IMR-90 (cell line): ENCODE measurements around the gene TSPAN32. TPM values are rescaled to one million over a fixed set of nuclear protein-coding genes. Genes with fewer than 3 reads are reported as not detected.

Experiments used
- ATAC-seq: fragments of 200-7000 bp; cut with Tn5 transposase; 2 replicates; pipeline ENCODE4 v1.9.1; 2020; ENCODE audit warnings: low read depth, mild to moderate bottlenecking, moderate library complexity
- BruUV-seq: library from RNA; stranded (reverse); fragments of 400-500 nt; replicated peaks from 2 replicates; lab custom pipeline; 2021; lab: Mats Ljungman, UMichigan
- CTCF ChIA-PET: fragments of 300-600 bp; formaldehyde crosslinking; extraction: SDS; loops from one replicate; lab custom pipeline; 2021; ENCODE audit warnings: antibody characterized with exemption; lab: Yijun Ruan, JAX
- POLR2A ChIA-PET: fragments of 300-600 bp; sonication (Branson Sonifier 250); formaldehyde crosslinking; loops from one replicate; lab custom pipeline; 2022; ENCODE audit warnings: antibody characterized with exemption; ENCODE audit not compliant: unreplicated experiment; lab: Charles Lee
- DNase-seq: peaks from one replicate; pipeline ENCODE4 v3.0.0; 2013
- H2AFZ ChIP-seq: replicated peaks from 2 replicates; pipeline ENCODE3; 2013; ENCODE audit warnings: low read length, mild to moderate bottlenecking; ENCODE audit not compliant: poor library complexity
- H2AK5ac ChIP-seq: 2 replicates; pipeline ENCODE4 v1.6.1; 2013; ENCODE audit warnings: low read depth, low read length, inconsistent platforms
- H2AK9ac ChIP-seq: replicated peaks from 2 replicates; pipeline ENCODE3; 2013; ENCODE audit warnings: mild to moderate bottlenecking, low read depth, low read length, moderate library complexity; ENCODE audit not compliant: poor library complexity
- H2BK120ac ChIP-seq: 2 replicates; pipeline ENCODE4 v1.6.1; 2013; ENCODE audit warnings: low read depth, low read length, inconsistent platforms
- H2BK15ac ChIP-seq: 3 replicates; pipeline ENCODE4 v1.6.1; 2013; ENCODE audit warnings: low read depth, low read length, inconsistent platforms
- H2BK20ac ChIP-seq: 2 replicates; pipeline ENCODE4 v1.6.1; 2013; ENCODE audit warnings: low read depth, mild to moderate bottlenecking, inconsistent platforms, low read length, moderate library complexity
- H2BK5ac ChIP-seq: 2 replicates; pipeline ENCODE4 v1.6.1; 2013; ENCODE audit warnings: mild to moderate bottlenecking, low read depth, low read length, inconsistent platforms; ENCODE audit not compliant: poor library complexity, severe bottlenecking
- H3K14ac ChIP-seq: replicated peaks from 2 replicates; pipeline ENCODE4 v1.6.1; 2013; ENCODE audit warnings: low read depth, low read length, inconsistent platforms
- H3K18ac ChIP-seq: 2 replicates; pipeline ENCODE4 v1.6.1; 2013; ENCODE audit warnings: low read depth, low read length, control low read depth
- H3K23ac ChIP-seq: 2 replicates; pipeline ENCODE4 v1.6.1; 2013; ENCODE audit warnings: low read depth, low read length, inconsistent platforms
- H3K27ac ChIP-seq: 2 replicates; pipeline ENCODE4 v1.5.1; 2013; ENCODE audit warnings: mild to moderate bottlenecking, control low read depth, low read length; ENCODE audit not compliant: insufficient read depth
- H3K27me3 ChIP-seq: 2 replicates; pipeline ENCODE4 v1.6.1; 2013; ENCODE audit warnings: low read length; ENCODE audit not compliant: control insufficient read depth, insufficient read depth
- H3K36me3 ChIP-seq: 2 replicates; pipeline ENCODE4 v1.6.1; 2013; ENCODE audit warnings: low read length, mixed read lengths; ENCODE audit not compliant: control insufficient read depth, insufficient read depth
- H3K4ac ChIP-seq: 2 replicates; pipeline ENCODE4 v1.6.1; 2013; ENCODE audit warnings: low read depth, low read length, inconsistent platforms
- H3K4me1 ChIP-seq: 2 replicates; pipeline ENCODE4 v1.6.1; 2013; ENCODE audit warnings: low read length, mixed read lengths; ENCODE audit not compliant: control insufficient read depth, insufficient read depth
- H3K4me2 ChIP-seq: 2 replicates; pipeline ENCODE4 v1.6.1; 2013; ENCODE audit warnings: low read depth, mild to moderate bottlenecking, control low read depth, low read length, moderate library complexity
- H3K4me3 ChIP-seq: 2 replicates; pipeline ENCODE4 v1.5.1; 2013; ENCODE audit warnings: low read depth, mild to moderate bottlenecking, control low read depth, low read length, moderate library complexity; ENCODE audit not compliant: insufficient read depth
- H3K56ac ChIP-seq: 2 replicates; pipeline ENCODE4 v1.6.1; 2013; ENCODE audit warnings: low read length, inconsistent platforms; ENCODE audit not compliant: insufficient read depth; ENCODE audit errors: extremely low read depth
- H3K79me1 ChIP-seq, 2 experiments: 2 replicates each; pipeline ENCODE4 v1.6.1; 2013; ENCODE audit warnings: low read length in 2 of 2, inconsistent platforms in 1 of 2, low read depth in 1 of 2
- H3K9ac ChIP-seq: 2 replicates; pipeline ENCODE4 v1.6.1; 2013; ENCODE audit warnings: low read depth, low read length, control low read depth
- H3K9me1 ChIP-seq: 2 replicates; pipeline ENCODE4 v1.6.1; 2013; ENCODE audit warnings: low read length, inconsistent platforms; ENCODE audit not compliant: insufficient read depth
- H3K9me3 ChIP-seq: 2 replicates; pipeline ENCODE4 v1.6.1; 2013; ENCODE audit warnings: low read length; ENCODE audit not compliant: control insufficient read depth, insufficient read depth
- H4K20me1 ChIP-seq: 2 replicates; pipeline ENCODE4 v1.6.1; 2013; ENCODE audit warnings: low read length, inconsistent platforms; ENCODE audit not compliant: insufficient read depth
- H4K5ac ChIP-seq: 2 replicates; pipeline ENCODE4 v1.6.1; 2013; ENCODE audit warnings: mild to moderate bottlenecking, low read depth, low read length, control low read depth
- H4K8ac ChIP-seq, 2 experiments: 2 replicates each; pipeline ENCODE4 v1.6.1; 2013; ENCODE audit warnings: low read depth in 2 of 2, low read length in 2 of 2, control low read depth in 1 of 2, inconsistent platforms in 1 of 2
- H4K91ac ChIP-seq: 2 replicates; pipeline ENCODE4 v1.6.1; 2013; ENCODE audit warnings: low read depth, low read length, inconsistent platforms; ENCODE audit not compliant: insufficient read depth
- MAFK ChIP-seq: IDR thresholded peaks from 2 replicates; pipeline ENCODE4 v1.6.1; 2012; ENCODE audit warnings: low read depth, low read length, improper control_type of control experiment
- MAZ ChIP-seq: IDR thresholded peaks from 2 replicates; pipeline ENCODE4 v1.6.1; 2012; ENCODE audit warnings: low read depth, mild to moderate bottlenecking, low read length, improper control_type of control experiment, moderate library complexity, borderline replicate concordance
- RCOR1 ChIP-seq: IDR thresholded peaks from 2 replicates; pipeline ENCODE4 v1.6.1; 2012; ENCODE audit warnings: mild to moderate bottlenecking, low read length, improper control_type of control experiment; ENCODE audit not compliant: insufficient replicate concordance
- RFX5 ChIP-seq: IDR thresholded peaks from 2 replicates; pipeline ENCODE4 v1.8.0; 2012; ENCODE audit warnings: low read depth, mild to moderate bottlenecking, low read length, moderate library complexity
- WGBS, 2 experiments: methylation state at CpG; one replicate each; pipeline versions ENCODE4 v1.1.5 to v1.1.7; 2013; ENCODE audit warnings: missing lambda C conversion rate in 2 of 2; ENCODE audit not compliant: insufficient read length in 1 of 2; ENCODE audit errors: extremely low coverage in 2 of 2; 5-methylcytosine and 5-hydroxymethylcytosine counted together
- dilution Hi-C: fragments of 300-500 bp; cut with HindIII; formaldehyde crosslinking; loops from one replicate; pipeline ENCODE4 v1.14.3; 2018; ENCODE audit warnings: low sequenced_read_pairs; ENCODE audit not compliant: unreplicated experiment
- in situ Hi-C: fragments of 300-500 bp; cut with MboI; formaldehyde crosslinking; loops from 3 replicates; pipeline ENCODE4 v1.14.3; 2019; ENCODE audit warnings: low sequenced_read_pairs, inconsistent platforms, mixed read lengths
- intact Hi-C: fragments of 100-400 bp; cut with micrococcal nuclease; formaldehyde crosslinking; loops from 2 replicates; pipeline ENCODE4 v1.10.0; 2022
- polyA plus RNA-seq, 3 experiments: library from polyadenylated mRNA; depleted of rRNA; stranded (reverse); fragments of >200 nt; gene quantifications; 2 replicates each; pipeline ENCODE4 v1.2.3, GENCODE V29; 2012; ENCODE audit warnings: low replicate concordance in 1 of 3
- total RNA-seq: library from RNA; depleted of rRNA; stranded (reverse); fragments of >200 nt; gene quantifications from 2 replicates; pipeline ENCODE4 v1.2.3, GENCODE V29; 2012
- TF ChIP-seq, protein P1 (sequence below): fragments of 150-350 bp; IDR thresholded peaks from 2 replicates; pipeline ENCODE4 v1.6.1; 2016; ENCODE audit warnings: low read depth, mild to moderate bottlenecking, low read length, moderate library complexity, borderline replicate concordance
- TF ChIP-seq, protein P2 (sequence below): fragments of 150-350 bp; IDR thresholded peaks from 2 replicates; pipeline ENCODE4 v1.6.1; 2017; ENCODE audit warnings: mild to moderate bottlenecking, antibody characterized with exemption, low read length, low read depth

Gene TSPAN32
- total and polyA plus RNA-seq, 2 of the 4 experiments (the other 2 are of a cell fraction), result 0.07 TPM; not detected in 1

DNA sequence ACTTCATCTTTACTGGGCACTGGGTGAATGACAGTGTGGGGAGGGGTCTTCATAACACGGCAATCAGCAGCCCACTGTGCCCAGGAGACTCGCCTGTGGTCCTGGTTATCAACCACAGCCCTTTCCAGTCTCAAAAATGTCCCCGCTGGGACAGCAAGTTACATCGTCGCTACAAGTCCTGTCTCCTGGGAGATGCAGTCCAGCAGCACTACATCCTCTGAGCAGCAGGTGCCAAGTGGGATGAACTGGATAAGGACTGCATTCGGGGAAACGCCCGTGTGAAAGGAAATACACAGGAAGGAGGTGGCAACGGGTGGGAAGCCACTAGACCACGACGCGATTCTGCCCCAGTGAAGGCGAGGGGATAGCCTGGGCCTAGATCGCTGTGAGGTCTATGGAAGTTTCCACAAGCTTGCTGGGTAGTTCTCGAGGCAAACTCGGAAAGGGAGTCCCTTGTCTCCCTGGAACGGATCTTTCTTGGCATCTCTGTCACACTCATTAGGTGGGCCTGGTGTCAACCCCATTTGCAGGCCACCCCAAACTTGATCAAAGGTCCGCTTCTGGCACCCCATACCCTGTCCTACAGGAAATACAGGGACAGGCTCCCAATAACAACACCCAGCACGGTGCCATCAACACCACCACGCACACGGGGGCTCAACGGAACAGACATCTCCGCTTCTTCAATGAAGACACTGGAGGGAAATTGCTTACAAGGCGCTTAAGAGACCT, 35.8 kb upstream of the TSPAN32 start:
- no peaks in the 10 kb centered on the region for H3K9me1 ChIP-seq
- H4K91ac ChIP-seq, result no peak overlapping the region
- no peaks in the 10 kb centered on the region for H3K36me3 ChIP-seq
- no peak overlapping the region for H2AK5ac ChIP-seq
- H3K9ac ChIP-seq, result no peak overlapping the region
- no peak overlapping the region for H4K8ac ChIP-seq
- dilution Hi-C loops, result no loop called here
- no peak overlapping the region for H3K4ac ChIP-seq
- ATAC-seq (no peak), DNase-seq (no peak)
- intact Hi-C loops, result no loop called here
- no peak overlapping the region for H2BK20ac ChIP-seq
- H2BK5ac ChIP-seq, result no peak overlapping the region
- WGBS, 2 experiments, result 67% methylated on average over 12 of the region's 24 CpGs; no CpG with 5 or more reads in 1 of the 2 experiments
- ChIA-PET POLR2A (no interaction called here), CTCF (no interaction called here)
- H3K27ac ChIP-seq, result no peak overlapping the region
- H2BK120ac ChIP-seq, result no peak overlapping the region
- no peak overlapping the region for H2BK15ac ChIP-seq
- no peak overlapping the region for H2AFZ ChIP-seq
- no peak overlapping the region for H4K5ac ChIP-seq
- H3K14ac ChIP-seq, result no peak overlapping the region
- no TSS peak for BruUV-seq
- H3K4me1 ChIP-seq, result no peaks in the 10 kb centered on the region
- no peak overlapping the region for H3K56ac ChIP-seq
- H2AK9ac ChIP-seq, result no peak overlapping the region
- TF ChIP-seq MAFK (no peak), MAZ (no peak), RFX5 (no peak), RCOR1 (no peak)
- TF ChIP-seq, protein P1, sequence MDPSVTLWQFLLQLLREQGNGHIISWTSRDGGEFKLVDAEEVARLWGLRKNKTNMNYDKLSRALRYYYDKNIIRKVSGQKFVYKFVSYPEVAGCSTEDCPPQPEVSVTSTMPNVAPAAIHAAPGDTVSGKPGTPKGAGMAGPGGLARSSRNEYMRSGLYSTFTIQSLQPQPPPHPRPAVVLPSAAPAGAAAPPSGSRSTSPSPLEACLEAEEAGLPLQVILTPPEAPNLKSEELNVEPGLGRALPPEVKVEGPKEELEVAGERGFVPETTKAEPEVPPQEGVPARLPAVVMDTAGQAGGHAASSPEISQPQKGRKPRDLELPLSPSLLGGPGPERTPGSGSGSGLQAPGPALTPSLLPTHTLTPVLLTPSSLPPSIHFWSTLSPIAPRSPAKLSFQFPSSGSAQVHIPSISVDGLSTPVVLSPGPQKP, result no peak
- TF ChIP-seq, protein P2, sequence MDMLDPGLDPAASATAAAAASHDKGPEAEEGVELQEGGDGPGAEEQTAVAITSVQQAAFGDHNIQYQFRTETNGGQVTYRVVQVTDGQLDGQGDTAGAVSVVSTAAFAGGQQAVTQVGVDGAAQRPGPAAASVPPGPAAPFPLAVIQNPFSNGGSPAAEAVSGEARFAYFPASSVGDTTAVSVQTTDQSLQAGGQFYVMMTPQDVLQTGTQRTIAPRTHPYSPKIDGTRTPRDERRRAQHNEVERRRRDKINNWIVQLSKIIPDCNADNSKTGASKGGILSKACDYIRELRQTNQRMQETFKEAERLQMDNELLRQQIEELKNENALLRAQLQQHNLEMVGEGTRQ, result no peak
- H3K18ac ChIP-seq, result no peak overlapping the region
- peaks cover 63% of the 10 kb centered on the region for H3K27me3 ChIP-seq
- in situ Hi-C loops, result no loop called here
- no peaks in the 10 kb centered on the region for H3K9me3 ChIP-seq
- H3K79me1 ChIP-seq, result no peaks in the 10 kb centered on the region
- no peaks in the 10 kb centered on the region for H4K20me1 ChIP-seq
- no peak overlapping the region for H3K23ac ChIP-seq
- no peak overlapping the region for H3K4me2 ChIP-seq
- no peak overlapping the region for H3K4me3 ChIP-seq
